Pancreas (tissue), 10 donors: Measurements from ENCODE around the gene SBDS. TPM values are rescaled to one million over a fixed set of nuclear protein-coding genes. Genes with fewer than 3 reads are reported as not detected.
A peak's percentile ranks its signal among the peaks of the same experiment; 100 is the strongest.

Experiments
- ATAC-seq, 4 donors: fragments of 200-7000 bp; cut with Tn5 transposase; one replicate each; pipeline versions ENCODE4 v1.8.0 to v1.9.1; 2020; ENCODE audit warnings: mild to moderate bottlenecking in 4 of 4, moderate library complexity in 4 of 4
- DNase-seq, 6 donors: peaks; one replicate each; pipeline ENCODE4 v3.0.0-alpha.2; 2020
- FAIRE-seq: peaks from 2 replicates; lab custom pipeline; 2012; peaks lifted over from hg19 to GRCh38; lab: Jason Lieb, UNC
- H3K27ac ChIP-seq, 4 donors: fragments of 200-600 bp; sonication (generic); 1 replicate in 3 of 4; 2 replicates in 1 of 4; pipeline versions ENCODE4 v1.5.0 to v1.8.0; 2020
- H3K27me3 ChIP-seq, 4 donors: fragments of 200-600 bp; one replicate each; pipeline ENCODE4 v1.8.0; 2021
- H3K36me3 ChIP-seq, 3 donors: fragments of 200-600 bp; sonication (generic) in 1 of 3; one replicate each; pipeline versions ENCODE4 v1.5.0 to v1.8.0; 2020 to 2021
- H3K4me1 ChIP-seq, 3 donors: fragments of 200-600 bp; one replicate each; pipeline ENCODE4 v1.8.0; 2021
- H3K4me3 ChIP-seq, 4 donors: fragments of 200-600 bp; sonication (generic) in 2 of 4; one replicate each; pipeline versions ENCODE4 v1.5.0 to v1.8.0; 2020 to 2021
- H3K9me3 ChIP-seq, 4 donors: fragments of 200-600 bp; one replicate each; pipeline ENCODE4 v1.8.0; 2021
- WGBS, 2 donors: extraction: QIAGEN DNeasy Blood & Tissue Kit; methylation state at CpG; one replicate each; pipeline ENCODE4 v1.1.7; 2013; 5-methylcytosine and 5-hydroxymethylcytosine counted together
- intact Hi-C, 3 donors: fragments of 100-400 bp; cut with DNase I; formaldehyde crosslinking; loops; one replicate each; pipeline versions ENCODE4 v1.11.1 to v1.14.2; 2022
- polyA plus RNA-seq, 2 donors: library from polyadenylated mRNA; stranded (reverse); fragments of 200-250 nt; gene quantifications; one replicate each; pipeline ENCODE4 v1.2.3, GENCODE V29; 2013
- total RNA-seq, 6 donors: library from RNA; stranded (reverse); fragmentation: NEBNext Ultra II Directional in 4 of 6; extraction: Animal tissue kit (Norgen Biotek cat#: 25700) in 4 of 6; gene quantifications; one replicate each; pipeline versions ENCODE4 v1.2.1 to v1.2.4, GENCODE V29; 2021 to 2023
- TF ChIP-seq, protein P1 (sequence below), 4 donors: fragments of 200-600 bp; sonication (generic) in 3 of 4; IDR thresholded peaks; one replicate each; pipeline versions ENCODE4 v1.5.0 to v1.8.0; 2021; ENCODE audit warnings: antibody characterized with exemption in 4 of 4
- donor health status: healthy with polysubstance abuse.
- donor health status: DM: no; HTN: no; CAD: no; lungs with moderate emphysema.
- donor health status: DM: no; HTN: no; CAD: no.
- donor health status: control.
- donor health status: control.
- donor health status: Bipolar disorder and iron deficiency.
- donor health status: DM: yes; HTN: yes; CAD: no.
- donor health status: DM: no; HTN: no; CAD: no.
- donor health status: DM: no; HTN: no; CAD: no.
- donor health status: DM: yes; HTN: yes; CAD: no.

SBDS gene
- total and polyA plus RNA-seq, 8 donors, result 37.1 to 75.8 (median 42.8) TPM

DNA sequence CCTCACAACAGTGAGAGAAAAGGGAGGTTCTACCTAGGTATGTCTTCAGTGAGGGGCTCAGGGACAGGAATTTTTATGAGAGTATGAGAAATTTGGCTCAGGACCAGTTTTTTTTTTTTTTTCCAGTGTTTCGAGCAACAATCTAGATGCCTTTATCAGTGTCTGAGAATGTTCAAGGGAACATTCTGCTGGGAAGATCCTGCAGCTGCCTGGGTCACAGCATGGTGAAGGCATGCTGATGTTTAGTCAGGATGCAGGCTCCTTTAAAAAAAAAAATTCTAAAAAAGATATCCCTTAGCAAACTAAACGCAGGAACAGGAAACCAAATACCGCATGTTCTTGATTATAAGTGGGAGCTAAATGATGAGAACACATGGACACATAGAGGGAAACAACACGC lies 31.0 kb downstream of the SBDS start:
- no peaks in the 10 kb centered on the region for H3K4me1 ChIP-seq
- no peak overlapping the region for H3K27ac ChIP-seq
- no peak overlapping the region for H3K4me3 ChIP-seq
- H3K36me3 ChIP-seq, result no peaks in the 10 kb centered on the region
- ATAC-seq, result peak in 1 of 4 donors; percentile 24
- no peak for DNase-seq
- TF ChIP-seq, protein P1, sequence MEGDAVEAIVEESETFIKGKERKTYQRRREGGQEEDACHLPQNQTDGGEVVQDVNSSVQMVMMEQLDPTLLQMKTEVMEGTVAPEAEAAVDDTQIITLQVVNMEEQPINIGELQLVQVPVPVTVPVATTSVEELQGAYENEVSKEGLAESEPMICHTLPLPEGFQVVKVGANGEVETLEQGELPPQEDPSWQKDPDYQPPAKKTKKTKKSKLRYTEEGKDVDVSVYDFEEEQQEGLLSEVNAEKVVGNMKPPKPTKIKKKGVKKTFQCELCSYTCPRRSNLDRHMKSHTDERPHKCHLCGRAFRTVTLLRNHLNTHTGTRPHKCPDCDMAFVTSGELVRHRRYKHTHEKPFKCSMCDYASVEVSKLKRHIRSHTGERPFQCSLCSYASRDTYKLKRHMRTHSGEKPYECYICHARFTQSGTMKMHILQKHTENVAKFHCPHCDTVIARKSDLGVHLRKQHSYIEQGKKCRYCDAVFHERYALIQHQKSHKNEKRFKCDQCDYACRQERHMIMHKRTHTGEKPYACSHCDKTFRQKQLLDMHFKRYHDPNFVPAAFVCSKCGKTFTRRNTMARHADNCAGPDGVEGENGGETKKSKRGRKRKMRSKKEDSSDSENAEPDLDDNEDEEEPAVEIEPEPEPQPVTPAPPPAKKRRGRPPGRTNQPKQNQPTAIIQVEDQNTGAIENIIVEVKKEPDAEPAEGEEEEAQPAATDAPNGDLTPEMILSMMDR (IDR thresholded peaks at IDR 0.05), result no peak
- FAIRE-seq, result no peak
- H3K9me3 ChIP-seq, result no peaks in the 10 kb centered on the region
- WGBS, 2 donors, result 32 to 45% methylated on average over 4 of the region's 4 CpGs
- intact Hi-C loops, result no loop called here
- no peaks in the 10 kb centered on the region for H3K27me3 ChIP-seq

DNA sequence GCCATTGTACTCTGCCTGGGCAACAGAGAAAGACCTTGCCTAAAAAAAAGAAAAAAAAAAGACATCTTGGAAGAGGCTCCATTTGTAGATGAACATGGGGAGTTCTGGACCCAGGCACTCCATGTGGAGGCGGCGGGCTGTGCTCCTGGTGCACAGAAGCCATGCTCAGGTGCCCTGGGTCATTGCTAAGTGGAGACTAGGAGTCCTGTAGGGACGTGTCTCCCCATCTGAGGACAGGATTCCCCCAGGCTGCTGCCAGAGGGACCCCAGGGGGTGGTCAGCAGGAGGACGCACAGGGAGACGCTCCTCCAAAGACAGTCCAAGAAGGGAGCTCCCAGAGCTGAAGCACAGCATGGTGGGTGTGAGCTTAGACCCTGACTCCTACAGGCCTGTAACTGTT lies 34.3 kb downstream of the SBDS start:
- DNase-seq, result no peak
- intact Hi-C loops, result no loop called here
- H3K4me3 ChIP-seq, result no peak overlapping the region
- H3K36me3 ChIP-seq, result peaks cover 0 to 24% (median 4%) of the 10 kb centered on the region in 3 donors
- no peaks in the 10 kb centered on the region for H3K4me1 ChIP-seq
- no peak for ATAC-seq
- H3K27me3 ChIP-seq, result no peaks in the 10 kb centered on the region
- TF ChIP-seq, protein P1 (IDR thresholded peaks at IDR 0.05), result no peak
- no peaks in the 10 kb centered on the region for H3K9me3 ChIP-seq
- no peak for FAIRE-seq
- H3K27ac ChIP-seq, result no peak overlapping the region
- 97 to 98% methylated on average over 5 of the region's 5 CpGs for WGBS, 2 donors

DNA sequence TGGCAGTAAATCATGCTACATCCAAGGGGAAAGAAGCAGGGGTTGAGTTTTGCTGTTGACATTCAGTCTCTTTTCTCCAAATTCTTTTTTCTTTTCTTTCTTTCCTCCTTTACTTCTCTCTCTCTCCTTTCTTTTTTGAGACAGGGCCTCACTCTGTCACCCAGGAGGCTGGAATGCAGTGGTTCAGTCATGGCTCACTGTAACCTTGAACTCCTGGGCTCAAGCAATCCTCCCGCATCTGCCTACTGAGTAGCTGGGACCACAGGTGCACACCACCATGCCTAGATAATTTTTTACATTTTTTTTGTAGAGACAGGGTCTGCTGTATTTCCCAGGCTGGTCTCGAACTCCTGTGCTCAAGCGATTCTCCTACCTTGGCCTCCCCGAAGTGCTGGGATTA lies 35.2 kb downstream of the SBDS start:
- DNase-seq (no peak), FAIRE-seq (no peak), ATAC-seq (no peak)
- TF ChIP-seq, protein P1 (IDR thresholded peaks at IDR 0.05), result no peak
- no peak overlapping the region for H3K4me3 ChIP-seq
- no peaks in the 10 kb centered on the region for H3K9me3 ChIP-seq
- H3K4me1 ChIP-seq, result no peaks in the 10 kb centered on the region
- no peaks in the 10 kb centered on the region for H3K27me3 ChIP-seq
- intact Hi-C loops, result no loop called here
- H3K36me3 ChIP-seq, result peaks cover 0 to 33% (median 4%) of the 10 kb centered on the region in 3 donors
- 96 to 97% methylated on average over 4 of the region's 4 CpGs for WGBS, 2 donors
- H3K27ac ChIP-seq, result no peak overlapping the region

DNA sequence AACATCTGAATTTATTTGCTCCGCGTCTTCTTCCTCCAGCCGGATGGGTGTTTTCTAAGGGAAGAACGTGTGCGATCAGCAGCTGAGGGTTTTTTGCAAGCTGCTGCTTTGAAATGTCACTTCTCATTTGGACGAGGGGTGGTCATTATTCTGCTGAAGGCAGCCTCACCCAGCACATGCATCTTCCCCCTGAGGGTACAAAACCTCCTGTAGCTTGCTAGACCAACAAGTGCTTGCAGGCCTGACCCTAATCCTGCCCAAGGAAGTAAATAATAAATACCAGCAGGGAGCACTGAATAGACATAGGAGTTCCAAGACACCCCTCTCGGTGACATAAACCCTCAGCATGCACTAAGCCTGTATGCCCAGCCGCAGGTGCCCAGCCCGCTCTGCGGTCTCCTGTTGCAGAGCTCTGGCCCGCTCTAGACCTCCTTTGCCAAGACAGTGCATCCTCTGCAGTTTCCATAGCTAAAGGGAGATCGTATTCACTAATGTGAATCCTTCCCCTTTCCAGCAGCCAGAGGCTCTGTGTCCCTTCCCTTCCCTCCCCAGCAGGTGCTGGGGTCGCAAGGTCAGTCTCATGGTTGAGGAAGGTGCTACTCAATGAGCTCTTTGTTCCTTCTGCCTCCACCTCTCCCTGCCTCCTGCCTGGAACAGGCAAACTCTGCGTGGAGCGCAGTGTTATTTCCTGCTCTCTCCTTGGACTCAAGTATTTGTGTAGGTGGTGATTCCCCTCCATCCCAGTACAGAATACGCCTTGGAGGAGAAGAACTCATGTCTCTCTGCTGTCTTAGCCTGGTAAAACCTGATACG lies 36.6 kb downstream of the SBDS start:
- peak in 3 of 4 donors; percentile 29 to 68 (median 39) for ATAC-seq
- TF ChIP-seq, protein P1 (IDR thresholded peaks at IDR 0.05), result no peak
- Histone ChIP-seq H3K4me3 (no peak overlapping the region), H3K27ac (no peak overlapping the region), H3K4me1 (no peaks in the 10 kb centered on the region), H3K27me3 (no peaks in the 10 kb centered on the region), H3K36me3 (peaks cover 0 to 41% (median 4%) of the 10 kb centered on the region in 3 donors), H3K9me3 (no peaks in the 10 kb centered on the region)
- 88 to 89% methylated on average over 17 of the region's 17 CpGs for WGBS, 2 donors
- DNase-seq, result no peak
- intact Hi-C loops, result no loop called here
- no peak for FAIRE-seq
